Liver (tissue), 3 donors: Measurements from ENCODE around the gene RIMKLA.

Source experiments
- ATF3 ChIP-seq: IDR thresholded peaks from 2 replicates; pipeline ENCODE4 v1.6.1; 2016; ENCODE audit warnings: antibody characterized with exemption
- CTCF ChIP-seq: fragments of 150-350 bp; IDR thresholded peaks from 2 replicates; pipeline ENCODE4 v1.5.1; 2017; ENCODE audit warnings: improper control_type of control experiment, low read depth, low read length; ENCODE audit not compliant: missing input control
- FOXA1 ChIP-seq: IDR thresholded peaks from 2 replicates; pipeline ENCODE4 v1.6.1; 2016; ENCODE audit warnings: antibody characterized with exemption
- GABPA ChIP-seq, 2 donors: IDR thresholded peaks in 1 of 2; conservative IDR thresholded peaks in 1 of 2; 2 replicates each; pipeline ENCODE4 v1.6.1; 2016; ENCODE audit warnings: antibody characterized with exemption in 2 of 2, mild to moderate bottlenecking in 1 of 2, moderate library complexity in 1 of 2
- HNF4G ChIP-seq: IDR thresholded peaks from 2 replicates; pipeline ENCODE4 v1.6.1; 2016; ENCODE audit warnings: antibody characterized with exemption
- JUND ChIP-seq, 2 donors: IDR thresholded peaks; 2 replicates each; pipeline ENCODE4 v1.6.1; 2016; ENCODE audit warnings: antibody characterized with exemption in 2 of 2
- MAX ChIP-seq: IDR thresholded peaks from 2 replicates; pipeline ENCODE4 v1.6.1; 2016; ENCODE audit warnings: antibody characterized with exemption
- NR2F2 ChIP-seq: IDR thresholded peaks from 2 replicates; pipeline ENCODE4 v1.6.1; 2016; ENCODE audit warnings: antibody characterized with exemption
- RAD21 ChIP-seq, 2 donors: IDR thresholded peaks; 2 replicates each; pipeline ENCODE4 v1.6.1; 2016; ENCODE audit warnings: antibody characterized with exemption in 2 of 2, mild to moderate bottlenecking in 2 of 2
- REST ChIP-seq: IDR thresholded peaks from 2 replicates; pipeline ENCODE4 v1.6.1; 2016; ENCODE audit warnings: antibody characterized with exemption, mild to moderate bottlenecking
- SP1 ChIP-seq: IDR thresholded peaks from 2 replicates; pipeline ENCODE4 v1.6.1; 2018; ENCODE audit warnings: antibody characterized with exemption, mild to moderate bottlenecking
- TAF1 ChIP-seq: conservative IDR thresholded peaks from 2 replicates; pipeline ENCODE4 v1.6.1; 2016; ENCODE audit warnings: antibody characterized with exemption, mild to moderate bottlenecking
- YY1 ChIP-seq: IDR thresholded peaks from 2 replicates; pipeline ENCODE4 v1.6.1; 2016; ENCODE audit warnings: antibody characterized with exemption, mild to moderate bottlenecking
- ZBTB33 ChIP-seq: IDR thresholded peaks from 2 replicates; pipeline ENCODE4 v1.6.1; 2016; ENCODE audit warnings: antibody characterized with exemption
- donor health status: healthy.
- donor health status: healthy.

GRCh38 chr1:42381280-42381673 lies 685 bp downstream of the RIMKLA start:
- TF ChIP-seq CTCF (no peak), NR2F2 (no peak), REST (no peak), HNF4G (no peak), TAF1 (no peak), FOXA1 (no peak), MAX (no peak), YY1 (no peak), JUND (IDR thresholded peaks at IDR 0.05) (no peak), RAD21 (IDR thresholded peaks at IDR 0.05) (no peak), GABPA (IDR thresholded peaks at IDR 0.05 in 1 of 2, conservative IDR thresholded peaks at IDR 0.05 in 1 of 2) (no peak), ATF3 (no peak), SP1 (no peak), ZBTB33 (no peak)
